GM21786 (cell line): Measurements from ENCODE around the gene MGAT5B.
"Not testable (repeated sequence)": the region's sequence is repeated elsewhere in the genome, so short reads cannot be mapped to it uniquely, and the experiment has no call there.

Experiments
- ATAC-seq: cut with Tn5 transposase; IDR thresholded peaks from one replicate; pipeline ENCODE4 v1.9.1; 2021; ENCODE audit not compliant: unreplicated experiment

The MGAT5B gene

DNA sequence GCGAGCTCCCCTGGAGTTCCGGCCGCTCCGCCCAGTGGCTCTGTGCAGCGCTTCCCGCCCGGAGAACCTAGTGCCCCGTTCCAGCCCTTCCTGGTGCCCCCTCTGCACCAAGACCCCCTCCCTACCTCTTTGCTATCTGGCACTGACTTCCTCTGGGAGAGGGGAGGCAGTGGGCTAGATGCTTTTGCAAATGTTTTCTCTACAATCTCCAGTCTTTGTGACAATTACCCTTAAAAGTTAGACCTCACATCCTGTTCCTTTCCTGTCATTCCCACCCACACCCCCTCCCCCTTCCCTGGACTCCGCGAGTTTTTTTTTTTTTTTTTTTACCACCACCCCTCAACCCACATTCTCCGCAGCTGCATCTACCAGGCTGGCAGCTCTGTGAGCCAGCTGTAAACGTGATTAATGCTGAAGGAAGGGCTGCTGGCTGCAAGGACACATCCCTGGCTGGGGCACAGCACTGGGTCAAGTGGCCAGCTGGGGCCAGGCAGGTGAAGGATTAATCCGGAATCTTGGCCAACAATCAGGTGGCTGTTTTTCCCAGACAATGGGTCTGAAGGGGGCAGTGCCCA lies 101.5 kb downstream of the MGAT5B start:
- no peak for ATAC-seq

DNA sequence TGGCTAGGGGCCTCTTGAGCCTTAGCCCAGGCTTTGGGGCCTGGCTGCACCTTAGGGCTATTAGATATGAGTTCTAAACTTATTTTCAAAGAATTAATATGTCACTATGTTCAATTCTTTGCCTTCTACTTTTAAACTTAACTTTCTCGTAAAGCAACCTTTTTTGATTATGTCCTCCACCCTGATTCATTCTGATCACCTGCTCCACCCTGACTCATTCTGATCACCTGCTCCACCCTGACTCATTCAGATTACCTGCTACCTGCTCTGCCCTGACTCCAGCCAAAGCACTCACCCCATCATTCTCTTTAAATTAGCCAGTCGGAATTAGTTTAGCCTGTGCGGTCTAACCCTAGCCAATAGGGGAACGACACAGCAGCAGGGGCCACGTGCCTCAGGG lies 102.0 kb downstream of the MGAT5B start:
- ATAC-seq, result not testable (repeated sequence)

DNA sequence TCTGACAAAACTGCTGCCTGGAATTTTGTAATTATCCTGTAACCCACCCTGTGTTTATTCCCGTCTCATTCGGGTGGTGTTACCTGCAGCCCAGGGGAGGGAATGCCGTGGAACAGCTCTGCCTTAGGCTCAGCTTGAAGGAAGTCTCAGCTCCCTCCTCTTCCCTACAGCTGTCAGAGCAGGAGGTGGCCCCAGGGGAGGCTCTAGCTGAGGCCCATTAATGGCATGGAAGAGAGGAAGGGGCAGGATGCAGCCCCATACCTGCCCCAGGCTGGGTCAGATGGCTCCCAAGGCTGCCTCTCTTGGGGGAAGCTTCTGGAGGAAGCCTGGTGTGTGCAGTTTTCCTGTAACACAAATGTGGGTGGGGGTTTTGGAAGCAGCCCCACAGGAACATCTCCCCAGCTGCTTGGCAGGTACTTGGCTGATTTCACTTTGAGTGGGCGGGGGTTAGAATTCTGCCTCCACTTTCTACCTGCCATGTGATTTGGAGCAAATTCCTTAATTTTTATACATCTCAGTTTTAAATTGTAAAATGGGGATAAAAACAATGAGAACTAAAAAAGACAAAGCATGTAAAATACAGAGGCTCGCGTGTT lies 103.9 kb downstream of the MGAT5B start:
- no peak for ATAC-seq

DNA sequence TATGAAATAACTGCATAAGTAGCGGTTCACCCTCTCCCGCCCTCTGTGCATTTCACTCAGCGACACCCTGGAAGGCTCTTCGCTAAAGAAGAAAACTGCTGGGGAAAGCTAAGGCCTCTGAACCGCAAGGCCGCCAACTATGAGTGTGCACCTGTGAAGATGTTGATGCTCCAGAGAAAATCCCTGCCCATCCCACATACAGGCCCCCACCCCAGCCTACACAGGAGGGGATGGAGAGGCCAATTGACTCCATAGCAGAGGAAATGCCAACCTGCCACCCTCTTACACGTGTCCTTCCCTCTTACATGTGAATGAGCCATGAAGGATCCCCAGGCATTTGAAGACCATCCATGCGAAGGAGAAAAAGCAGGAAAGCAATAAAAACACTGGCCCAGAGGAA lies 104.8 kb downstream of the MGAT5B start:
- ATAC-seq, result no peak

DNA sequence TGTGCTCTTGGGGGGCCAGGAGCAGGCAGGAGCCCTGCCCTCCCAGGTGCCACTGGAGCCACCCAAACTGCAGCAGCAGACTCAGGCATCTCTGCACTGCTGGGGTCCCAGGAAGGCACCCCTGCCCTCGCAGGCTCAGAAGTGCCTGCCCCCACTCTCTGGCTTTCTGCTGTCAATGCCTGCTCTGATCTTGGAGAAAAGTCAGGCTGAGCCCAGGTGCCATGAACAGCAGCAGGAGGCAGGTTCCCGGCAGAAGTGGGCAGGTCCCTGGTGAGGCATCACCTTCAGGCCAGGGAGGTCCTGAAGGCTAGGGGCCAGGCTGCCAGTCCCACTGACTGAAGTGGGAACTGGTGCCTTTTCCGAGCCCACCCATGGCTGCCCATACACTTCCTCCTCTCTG lies 106.5 kb downstream of the MGAT5B start:
- no peak for ATAC-seq

DNA sequence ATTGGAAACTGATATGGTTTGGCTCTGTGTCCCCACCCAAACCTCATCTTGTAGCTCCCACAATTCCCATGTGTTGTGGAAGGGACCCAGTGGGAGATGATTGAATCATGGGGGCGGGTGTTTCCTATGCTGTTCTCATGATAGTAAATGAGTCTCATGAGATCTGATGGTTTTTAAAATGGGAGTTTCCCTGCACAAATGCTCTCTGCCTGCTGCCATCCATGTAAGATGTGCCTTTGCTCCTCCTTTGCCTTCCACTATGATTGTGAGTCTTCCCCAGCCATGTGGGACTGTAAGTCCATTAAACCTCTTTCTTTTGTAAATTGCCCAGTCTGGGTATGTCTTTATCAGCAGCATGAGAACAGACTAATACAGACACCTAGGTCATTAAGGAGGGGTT lies 109.8 kb downstream of the MGAT5B start:
- ATAC-seq, result not testable (repeated sequence)

DNA sequence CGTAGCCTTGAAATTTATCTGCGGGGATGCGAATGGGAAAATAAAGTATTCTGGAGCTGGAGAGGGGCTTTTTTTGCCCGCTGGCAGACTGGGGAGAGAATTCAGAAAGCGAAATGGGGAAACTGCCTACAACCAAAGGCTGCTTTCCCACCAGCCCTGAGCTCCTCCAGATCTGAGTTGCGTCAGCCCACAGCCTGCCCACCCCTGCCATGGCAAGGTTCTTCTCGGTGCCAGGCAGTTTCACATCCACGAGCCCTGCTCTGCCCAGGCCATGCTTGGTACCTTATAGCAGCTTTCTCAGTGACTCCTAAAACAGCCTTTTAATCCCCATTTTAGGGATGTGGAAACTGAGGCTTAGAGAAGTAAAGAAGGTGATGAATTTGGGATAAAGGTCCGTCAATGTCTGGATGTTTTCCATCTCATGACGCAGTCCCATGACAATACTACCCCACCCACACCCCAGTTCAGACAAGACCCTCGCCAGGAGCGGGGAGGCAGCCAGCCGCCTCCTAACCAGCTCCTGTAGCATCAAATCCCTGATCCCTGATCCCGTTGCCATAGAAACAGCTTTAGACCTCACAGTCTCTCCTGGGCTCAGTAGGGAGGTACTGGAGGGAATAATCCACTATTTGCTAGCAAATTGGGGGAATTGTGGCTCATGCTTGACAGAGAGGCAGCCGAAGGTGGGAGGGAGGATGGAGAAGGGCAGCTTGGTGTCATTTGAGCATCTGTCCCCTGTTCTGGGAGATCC lies 113.5 kb downstream of the MGAT5B start:
- no peak for ATAC-seq

DNA sequence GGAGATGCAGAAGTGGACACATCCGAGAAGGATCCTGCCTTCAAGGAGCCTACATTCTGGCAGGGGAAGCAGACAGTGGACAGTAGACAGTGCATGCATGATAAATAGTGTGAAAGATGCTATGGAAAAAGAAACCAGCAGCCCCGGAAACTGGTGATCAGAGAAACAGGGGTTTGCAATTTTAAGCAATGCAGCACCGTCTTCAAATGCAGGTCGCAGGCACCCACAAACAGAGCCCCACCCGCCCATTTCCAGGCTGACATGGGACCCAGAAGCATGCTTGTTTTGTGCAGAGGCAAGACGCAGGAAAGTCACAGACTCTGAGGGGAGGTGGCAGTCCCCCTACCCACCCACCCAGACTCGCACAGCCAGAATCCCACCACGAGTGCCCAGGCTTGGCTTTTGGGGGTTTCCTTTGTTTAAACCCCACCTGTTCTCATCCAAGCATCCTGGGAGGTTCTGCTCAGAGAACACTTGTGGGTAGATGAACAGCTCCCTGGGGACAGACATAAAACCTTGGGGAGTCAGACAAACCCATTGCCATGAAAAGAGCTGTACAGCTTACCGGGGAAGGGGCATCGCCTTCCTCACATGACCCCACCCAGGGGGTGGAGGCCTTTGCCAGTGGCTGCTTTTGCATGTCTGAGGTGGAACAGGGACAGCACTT lies 114.3 kb downstream of the MGAT5B start:
- no peak for ATAC-seq

DNA sequence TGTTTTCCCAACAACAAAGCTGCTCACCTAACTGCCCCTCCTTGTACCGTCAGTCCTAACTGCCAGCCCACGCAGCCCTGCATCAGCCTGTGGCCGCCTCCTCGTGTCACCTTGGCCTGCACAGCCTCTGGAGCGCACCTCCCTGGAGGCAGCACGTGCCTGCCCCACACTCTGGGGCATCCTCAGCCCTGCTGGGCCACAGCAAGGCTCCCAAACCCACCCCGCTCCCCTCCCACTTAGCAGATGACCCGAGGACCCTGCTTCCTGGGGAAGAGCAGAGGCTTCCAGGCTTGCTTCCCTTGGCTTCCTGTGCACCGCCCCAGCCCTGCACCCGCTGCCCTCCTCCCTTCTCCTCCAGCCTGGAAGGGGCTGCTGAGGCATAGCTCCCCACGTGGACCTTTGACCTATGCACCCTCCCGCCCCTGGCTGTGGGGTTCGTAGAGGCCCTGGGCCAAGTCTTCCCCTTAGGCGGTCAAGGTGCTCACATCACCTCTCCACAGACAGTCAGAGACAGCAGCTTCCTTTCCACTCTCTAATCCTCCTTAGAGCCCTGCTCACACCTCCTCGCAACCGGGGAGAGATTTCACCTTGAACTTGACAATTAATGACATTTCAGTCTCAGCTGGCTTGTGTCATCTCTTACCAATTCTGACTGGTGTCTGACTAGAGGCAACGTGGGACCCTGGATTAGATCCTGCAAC lies 115.0 kb downstream of the MGAT5B start:
- no peak for ATAC-seq

DNA sequence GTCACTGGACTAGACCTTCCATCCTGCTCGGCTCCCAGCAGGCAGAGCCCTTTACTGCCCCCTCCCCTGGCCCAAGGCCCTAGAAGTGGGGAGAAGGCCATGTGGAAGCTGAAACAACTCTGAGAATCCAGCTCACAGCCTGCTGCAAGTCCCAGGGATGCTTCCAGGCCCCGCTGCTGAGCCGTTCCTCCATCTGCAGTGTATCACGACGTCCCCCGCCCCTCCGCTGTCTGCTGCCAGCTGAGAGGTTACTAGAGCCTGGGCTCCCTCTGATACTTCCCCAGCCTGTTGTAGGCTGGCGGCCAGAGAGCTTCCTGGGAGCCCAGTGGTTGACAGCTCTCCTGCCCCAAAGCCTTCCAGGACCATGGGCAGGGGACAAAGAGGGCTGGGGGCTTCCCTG lies 118.2 kb downstream of the MGAT5B start:
- ATAC-seq, result no peak

DNA sequence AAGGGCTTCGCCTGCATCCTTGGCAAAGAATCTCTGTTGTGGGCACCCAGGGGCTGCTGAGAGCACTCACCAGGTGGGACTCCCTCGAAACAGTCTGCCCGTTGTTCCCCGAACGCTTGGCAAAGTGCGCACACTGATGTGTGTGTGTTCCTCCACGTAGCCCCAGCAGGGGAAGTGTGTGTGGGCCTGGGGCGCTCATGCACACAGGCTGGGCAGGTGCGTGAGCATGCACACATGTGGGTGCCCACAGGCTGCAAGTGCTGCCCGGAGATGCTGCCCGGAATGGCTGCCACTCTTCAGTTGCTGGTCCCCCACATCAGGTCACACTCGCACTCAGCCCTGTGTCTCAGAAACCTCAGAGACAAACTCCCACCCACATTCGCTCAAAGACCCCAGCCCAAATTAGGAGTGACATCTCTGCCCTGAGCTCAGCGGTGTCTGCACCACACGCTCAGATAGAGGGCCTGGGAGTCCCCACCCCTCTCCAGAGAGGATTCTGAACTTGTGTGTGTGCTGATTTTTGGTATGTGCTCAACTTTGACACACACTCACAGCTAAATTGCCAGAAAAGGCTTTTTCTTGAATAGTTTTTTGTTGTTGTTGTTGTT lies 119.4 kb downstream of the MGAT5B start:
- ATAC-seq, result no peak

DNA sequence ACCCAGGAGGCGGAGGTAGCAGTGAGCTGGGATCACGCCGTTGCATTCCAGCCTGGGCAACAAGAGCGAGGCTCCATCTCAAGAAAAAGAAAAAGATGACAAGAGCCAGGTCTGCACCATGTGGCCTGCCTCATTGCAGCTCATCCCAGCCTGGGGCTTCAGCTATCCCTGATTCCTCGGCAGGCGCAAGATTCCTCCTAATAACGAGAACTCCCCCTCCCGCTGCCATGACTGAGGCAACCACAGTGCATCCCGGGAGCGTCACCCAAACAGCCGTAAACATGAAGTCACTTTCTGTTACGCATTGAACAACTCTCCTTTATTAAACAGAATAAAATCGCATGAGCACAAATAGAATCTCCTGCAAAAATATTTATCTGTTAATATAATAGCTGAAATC lies 120.6 kb downstream of the MGAT5B start:
- ATAC-seq, result no peak

DNA sequence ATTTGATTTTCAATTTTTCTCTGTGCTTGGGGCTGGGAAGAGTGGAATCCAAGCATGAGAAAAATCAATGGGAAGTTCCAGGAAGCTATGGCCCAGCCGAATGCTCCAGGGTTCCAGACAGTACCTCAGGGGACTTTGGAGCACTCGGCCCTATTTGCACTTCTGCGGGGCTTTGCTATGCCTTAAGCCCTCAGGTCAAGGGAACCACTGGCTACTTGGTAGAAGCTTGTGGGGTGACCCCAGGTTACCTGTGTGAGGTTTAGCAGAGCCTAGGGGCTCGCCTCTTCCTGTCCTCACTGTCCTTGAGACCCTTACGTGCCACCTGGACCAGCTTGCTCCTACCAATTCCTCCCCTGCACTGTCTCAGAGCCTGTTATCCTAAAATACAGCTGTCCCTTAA lies 121.3 kb downstream of the MGAT5B start:
- no peak for ATAC-seq

DNA sequence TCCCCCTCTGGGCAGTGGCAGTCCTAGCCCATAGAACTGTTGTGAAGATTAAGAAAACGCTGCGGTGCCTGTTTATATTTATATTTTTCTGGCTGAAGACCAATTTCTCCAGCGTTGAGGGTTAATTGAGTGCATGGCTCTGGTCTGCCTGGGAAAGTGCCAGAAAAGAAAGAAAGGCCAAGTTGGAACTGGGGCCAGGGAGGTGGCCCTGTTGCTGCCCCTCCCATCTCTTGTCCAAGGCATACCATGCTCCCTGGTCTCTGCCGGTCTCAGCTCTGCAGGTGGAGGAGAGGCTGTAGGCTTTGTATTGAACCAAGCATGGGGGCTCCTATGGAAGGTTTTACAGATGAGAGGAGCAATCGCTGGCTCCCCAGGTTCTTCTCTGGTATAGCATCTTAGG lies 124.7 kb downstream of the MGAT5B start:
- no peak for ATAC-seq

DNA sequence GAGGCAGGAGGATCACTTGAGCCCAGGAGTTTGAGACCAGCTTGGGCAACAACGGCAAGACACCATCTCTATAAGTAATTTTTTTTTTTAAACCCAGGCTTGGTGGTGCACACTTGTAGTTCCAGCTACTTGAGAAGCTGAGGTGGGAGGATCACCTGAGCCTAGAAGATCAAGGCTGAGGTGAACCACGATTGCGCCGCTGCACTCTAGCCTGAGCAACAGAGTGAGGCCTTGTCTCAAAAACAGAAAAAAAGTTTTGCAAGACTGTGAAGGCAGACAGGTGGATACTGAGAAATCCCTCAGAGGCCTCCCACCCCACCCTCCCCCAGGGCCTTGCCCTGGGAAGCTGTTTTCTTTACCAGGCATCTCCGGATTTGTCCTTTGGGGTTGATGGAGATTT lies 125.4 kb downstream of the MGAT5B start:
- ATAC-seq, result no peak

DNA sequence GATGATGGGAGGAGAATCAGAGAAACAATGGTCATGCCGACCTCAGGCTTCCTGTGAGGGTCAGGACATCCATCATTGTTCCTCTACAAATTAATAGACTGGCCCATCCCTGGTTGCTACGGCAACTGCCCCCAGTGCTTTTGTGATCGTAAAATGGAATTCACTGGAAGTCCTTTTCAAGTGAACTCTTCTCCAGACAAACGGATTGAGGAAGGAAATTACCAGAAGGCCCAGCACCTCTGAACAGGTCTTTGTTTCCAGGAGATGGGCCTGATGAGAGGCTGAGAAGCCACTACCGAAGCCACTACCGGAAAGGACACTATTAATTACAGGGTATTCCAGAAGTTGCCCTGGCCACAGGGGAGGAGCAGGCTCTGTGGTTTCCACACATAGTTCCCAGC lies 126.0 kb downstream of the MGAT5B start:
- no peak for ATAC-seq

DNA sequence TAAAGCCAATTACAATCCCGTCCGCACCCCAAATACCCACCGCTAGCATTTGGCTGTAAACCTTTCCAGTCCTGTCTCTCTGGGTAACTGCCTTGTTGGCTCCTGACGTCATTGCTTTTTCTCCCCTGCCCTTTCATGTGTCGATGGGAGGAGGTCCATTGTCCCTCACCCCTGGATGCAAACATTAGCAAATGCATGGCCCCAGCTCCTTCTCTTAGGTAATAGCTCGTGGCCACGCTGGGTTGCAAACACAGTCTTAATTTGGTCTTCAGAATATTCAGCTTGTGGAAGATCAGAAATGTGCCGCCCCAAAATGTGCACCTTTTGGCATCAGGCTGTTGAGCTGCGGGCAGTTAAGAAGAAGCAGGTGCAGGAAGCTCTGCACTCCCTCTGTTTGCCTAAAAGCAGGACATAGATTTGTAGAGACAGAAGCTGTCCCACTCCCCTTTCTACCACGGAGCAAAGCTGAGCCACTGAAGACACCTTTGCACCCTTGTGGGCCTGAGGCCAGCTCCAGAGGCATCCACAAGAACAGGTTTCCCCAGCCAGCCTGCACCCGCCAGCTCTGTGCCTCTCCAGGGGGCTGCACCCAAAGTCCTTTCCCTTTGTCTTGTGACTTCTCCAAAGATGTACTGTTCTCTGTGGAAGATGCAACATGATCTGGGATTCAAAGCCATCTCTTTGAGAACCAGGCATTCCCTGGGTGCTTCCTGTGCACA lies 127.3 kb downstream of the MGAT5B start:
- ATAC-seq, result no peak

DNA sequence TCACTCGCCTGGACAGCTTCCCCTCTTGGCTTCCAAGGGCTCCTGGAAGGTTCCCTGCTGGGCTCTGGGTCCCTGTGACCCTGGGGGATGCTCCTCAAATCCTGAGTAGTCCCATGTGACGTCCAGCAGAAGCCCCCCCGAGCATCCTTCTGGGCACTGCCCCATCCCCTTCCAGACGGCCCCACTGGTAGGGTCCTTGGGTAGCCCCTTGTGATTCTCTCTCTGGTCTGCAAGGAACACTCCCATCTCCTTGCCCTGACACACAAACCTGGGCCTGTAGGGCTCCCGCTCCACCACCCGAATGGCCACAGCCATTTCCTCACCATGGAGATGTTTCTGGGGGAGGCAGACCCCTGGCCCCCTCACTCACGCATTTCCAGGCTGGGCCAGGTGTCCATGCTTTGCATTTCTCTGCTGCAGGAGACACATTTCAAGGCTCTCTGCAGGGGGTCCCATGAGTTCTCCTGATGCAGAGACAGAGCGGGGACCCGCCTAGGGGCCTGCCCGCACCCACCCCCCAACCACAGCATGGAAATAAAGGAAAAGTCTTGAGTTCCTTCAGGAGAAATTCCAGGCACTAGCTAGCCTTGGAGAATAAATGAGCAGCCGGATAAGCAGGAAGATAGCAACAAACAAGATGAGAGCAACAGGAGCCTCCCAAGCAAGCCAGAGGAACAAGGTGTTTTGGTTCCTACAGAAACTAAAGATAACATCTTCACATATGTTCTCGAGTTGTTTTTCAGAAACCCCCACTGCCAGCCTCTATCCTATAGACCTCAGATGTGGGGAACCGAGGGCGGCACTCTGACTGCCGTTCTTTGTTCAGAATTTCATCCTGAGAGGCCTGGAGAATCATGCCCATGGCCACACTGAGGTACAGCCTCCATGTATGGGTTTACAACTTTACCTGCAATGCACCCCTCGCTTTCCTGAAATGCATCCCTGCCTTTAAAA lies 128.8 kb downstream of the MGAT5B start:
- no peak for ATAC-seq

DNA sequence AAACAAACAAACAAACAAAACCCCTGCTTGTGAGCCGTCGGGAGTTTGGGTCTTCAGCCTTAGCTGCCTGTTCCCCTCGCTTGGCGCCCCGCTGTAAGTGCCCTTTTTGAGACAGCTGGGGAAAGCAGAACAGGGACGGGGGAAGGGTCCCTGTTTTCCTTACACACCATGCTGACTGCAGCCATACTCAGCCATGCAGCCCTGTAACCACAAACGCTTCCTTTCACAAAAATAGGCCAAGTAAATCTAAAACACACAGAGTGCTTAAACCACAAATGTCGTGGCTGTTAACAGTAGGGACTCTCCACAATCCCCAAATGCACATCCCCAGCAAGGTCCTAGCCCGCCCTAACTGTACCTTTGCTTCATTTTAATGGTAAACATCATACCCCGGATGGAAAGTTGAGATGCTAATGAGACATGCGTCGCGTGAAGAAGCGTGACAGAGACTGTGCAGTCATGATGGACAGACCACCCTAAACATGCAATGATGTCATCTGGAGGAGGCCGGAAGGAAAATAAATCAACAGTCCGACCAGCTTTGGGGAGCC lies 129.9 kb downstream of the MGAT5B start:
- no peak for ATAC-seq
